Anterior cingulate cortex (tissue), 58 donors: Measurements from ENCODE around the gene BMPR2.

Experiments
- DNase-seq, 58 donors: peaks; one replicate each; lab custom pipeline; 2025; lab: John Stamatoyannopoulos, UW

BMPR2 gene

DNA sequence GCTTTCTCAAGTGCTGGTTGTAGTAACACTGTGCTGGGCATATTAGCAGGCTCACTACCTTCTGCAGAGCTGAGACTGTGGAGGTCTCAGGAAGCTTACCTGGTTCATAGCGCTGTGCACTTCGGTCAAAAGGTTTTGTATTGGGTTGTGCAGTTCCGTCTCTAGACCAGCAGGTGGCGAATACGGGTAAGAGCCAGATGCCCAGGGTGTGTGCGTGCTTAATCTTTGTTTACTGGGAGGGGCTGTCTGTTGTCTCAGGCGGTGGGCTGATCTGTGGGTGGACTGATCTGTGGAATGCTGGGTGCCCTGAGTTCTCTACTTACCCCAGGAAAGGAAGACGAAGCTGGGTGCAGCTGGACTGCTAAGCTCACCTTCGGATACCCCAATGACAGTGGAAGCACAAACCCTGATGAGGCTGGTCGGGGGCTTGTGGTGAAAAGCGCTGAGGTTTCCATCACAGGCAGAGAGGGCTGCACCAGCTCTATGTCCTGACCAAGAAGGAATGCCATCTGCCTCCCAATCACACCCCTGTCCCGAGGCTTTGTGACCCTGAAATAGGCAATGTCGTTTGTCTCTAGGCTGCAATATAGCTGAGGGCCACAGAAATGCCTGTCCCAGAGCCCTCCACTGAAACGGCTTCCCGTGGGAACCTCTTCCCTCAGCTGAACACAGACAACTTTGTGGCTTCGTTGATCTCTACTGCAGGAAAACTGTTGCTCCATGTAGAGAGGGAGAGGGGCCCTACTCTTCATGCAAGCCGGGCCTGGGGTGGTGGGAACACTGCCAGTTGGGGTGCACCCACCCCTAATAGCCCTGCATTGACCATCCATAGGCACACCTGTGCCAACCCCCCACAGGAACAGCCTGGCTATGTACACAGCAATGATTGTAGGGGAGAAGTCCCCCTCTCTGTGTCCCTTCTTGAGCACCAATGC, 212.8 kb downstream of the BMPR2 start:
- peak in 51 of 58 donors; percentile 1 to 53 (median 20) for DNase-seq

DNA sequence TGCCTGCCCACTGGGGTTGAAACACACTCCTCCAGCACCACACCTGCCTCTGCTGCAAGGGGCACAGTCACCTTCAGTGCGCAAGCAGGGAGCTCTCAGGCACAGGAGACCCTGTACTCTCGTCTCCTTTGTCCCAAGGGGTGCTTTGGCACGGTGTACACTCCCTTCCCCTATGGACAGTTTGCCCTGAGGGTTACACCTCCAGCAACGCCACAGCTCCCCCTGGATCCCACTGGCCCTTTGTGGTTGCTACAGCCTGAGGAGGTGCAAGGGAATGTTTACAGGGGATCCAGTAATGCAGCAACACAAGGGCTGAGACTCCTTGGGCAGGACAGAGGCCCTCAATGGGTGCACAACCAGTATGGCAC, 213.4 kb downstream of the BMPR2 start:
- no peak for DNase-seq

DNA sequence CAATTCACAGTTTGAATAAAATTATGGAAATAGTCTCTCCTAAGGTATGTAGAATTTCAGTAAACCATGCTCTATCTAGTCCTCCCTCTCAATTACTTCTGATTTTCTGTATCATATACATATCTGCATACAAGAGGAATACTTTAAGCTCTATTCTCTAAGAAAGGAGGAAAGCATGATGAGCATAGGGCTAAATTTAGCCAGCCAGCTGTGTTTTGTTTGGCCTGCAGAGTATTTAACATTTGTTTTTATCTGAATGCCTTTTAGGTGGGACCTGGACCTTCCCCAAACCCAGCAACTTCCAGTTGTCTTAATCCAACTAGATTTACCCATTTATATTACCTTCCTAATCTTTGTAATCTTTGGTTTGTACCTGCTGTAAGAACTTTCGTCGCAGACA, 216.4 kb downstream of the BMPR2 start:
- no peak for DNase-seq

DNA sequence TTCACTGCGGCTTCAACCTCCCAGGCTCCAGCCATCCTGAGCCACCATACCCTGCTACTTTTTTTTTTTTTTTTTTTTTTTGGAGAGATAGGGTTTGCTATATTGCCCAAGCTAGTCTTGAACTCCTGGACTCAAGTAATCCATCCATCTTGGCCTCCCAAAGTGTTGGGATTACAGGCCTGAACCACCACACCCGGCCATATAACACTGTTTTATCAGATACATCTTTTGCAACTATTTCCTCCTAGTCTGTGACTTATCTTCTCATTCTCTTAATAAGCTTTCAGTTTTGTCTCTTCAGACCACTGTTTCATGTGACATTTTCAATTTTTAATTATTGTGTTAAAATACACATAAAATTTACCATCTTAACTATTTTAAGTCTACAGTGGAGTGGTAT, 223.0 kb downstream of the BMPR2 start:
- no peak for DNase-seq

DNA sequence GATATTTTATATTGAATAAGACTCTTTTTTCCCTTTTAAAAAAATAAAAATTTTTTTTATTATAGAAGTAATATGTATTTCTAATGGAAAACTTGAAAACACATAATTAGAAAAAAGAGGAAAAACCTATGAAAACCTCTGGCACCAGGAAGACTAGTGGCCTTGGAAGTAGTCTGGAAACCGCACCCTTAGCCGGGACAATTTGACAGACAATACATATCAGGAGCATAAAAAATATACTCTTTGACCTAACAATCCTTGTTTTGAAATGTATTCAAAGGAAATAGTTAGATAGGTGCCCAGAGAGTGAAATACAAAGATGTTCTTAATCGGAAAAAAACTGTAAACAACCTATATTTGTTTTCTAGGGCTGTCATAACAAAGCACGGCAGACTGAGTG, 223.8 kb downstream of the BMPR2 start:
- DNase-seq: no peak

DNA sequence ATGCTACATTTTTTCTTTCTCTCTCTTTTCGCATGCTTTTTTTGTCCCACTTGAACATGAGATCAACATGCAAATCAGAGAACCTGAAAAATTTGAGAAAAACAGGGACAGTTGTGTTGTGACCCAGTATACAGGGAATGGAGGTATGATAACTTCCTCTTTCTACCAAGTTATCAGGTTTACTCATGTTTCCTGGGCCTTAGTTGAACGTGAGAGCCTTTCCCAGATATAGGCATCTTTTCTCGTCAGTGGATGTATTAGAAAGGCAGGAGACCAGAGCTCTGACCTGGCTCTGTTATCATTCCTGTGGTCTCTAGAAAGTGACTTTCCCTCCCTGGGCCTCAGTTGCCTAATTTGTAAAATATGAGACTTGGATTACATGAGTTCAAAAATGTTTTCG, 228.6 kb downstream of the BMPR2 start:
- DNase-seq: no peak

DNA sequence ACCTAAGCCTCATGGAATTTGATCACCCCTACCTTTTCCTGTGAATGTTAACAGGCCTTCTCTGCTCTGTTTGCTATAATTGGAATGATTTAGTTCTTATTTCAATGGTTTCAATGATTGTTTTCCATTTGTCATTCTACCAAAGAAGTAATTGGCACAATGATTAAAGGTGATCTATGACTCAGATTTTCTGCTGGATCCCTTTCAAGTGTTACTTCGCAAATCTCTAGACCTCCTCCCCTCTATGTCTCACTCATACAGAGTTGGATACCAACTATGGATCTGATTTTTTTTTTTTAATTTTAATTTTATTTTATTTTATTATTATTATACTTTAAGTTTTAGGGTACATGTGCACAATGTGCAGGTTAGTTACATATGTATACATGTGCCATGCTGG, 229.0 kb downstream of the BMPR2 start:
- no peak for DNase-seq

DNA sequence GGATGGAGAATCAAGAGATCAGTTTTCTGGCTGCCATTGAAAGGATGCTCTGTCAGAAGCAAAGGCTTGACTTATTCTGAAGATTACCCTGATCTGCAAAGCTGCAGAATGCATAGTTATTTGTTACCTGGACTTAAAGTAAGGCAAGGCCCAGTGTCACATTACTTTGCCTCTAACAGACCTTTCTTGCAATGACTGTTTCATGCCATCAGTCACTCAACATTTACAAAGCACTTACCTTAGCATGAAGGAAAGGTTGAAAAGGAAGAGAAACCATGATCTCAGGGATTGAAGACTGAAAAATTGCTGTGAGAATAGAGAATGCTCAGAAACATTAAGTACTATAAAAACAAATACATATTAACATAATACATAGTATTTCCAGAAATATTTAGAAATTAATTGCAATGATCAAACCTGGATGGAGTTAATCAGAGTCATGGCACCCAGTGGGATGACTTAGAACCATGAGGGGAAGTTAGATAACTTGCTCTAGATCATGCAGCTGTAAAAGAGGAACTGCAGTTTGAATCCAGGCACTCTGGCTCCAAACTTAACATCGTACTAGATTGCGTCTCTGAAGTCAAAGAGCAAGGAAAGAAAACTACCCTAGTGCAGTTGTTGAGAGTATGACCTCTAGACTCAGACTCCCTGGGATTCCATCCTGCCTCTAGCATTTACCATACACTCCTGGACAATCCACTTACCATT, 232.2 kb downstream of the BMPR2 start:
- no peak for DNase-seq

DNA sequence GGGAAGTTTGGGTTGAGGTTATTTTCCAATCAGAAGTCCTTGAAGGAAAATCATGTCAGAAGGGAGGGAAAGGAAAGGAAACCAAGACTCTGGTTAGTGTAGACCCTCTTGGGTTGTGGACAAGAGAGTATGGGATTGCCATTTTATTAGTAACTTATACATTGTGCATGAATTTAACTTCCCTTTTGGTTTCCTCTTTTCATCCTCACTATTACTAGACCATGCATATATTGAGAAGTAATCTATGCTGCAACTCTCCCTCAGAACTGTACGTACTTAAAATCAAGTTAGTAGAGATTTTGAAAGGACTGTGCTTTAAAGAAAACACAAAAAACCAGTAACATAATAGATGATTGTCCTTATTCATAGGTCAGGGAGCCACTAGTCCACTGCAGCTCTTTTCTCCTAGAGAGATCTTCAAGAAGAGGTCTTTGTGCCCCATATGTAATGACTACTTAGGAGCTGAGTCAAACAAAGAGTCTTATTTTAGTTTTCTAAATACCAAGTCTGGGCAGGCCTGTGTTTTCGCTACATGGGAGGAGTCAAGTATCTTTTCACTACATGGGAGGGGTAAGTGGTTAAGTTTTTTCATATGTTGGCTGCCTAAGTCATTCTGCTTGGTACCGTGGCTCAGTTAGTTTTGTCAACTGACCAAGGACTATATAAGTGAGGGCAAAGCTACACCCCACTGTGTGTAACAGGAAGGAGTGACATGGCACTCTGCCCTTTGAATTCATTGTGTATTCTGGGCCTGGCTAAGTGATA, 233.4 kb downstream of the BMPR2 start:
- DNase-seq: no peak

DNA sequence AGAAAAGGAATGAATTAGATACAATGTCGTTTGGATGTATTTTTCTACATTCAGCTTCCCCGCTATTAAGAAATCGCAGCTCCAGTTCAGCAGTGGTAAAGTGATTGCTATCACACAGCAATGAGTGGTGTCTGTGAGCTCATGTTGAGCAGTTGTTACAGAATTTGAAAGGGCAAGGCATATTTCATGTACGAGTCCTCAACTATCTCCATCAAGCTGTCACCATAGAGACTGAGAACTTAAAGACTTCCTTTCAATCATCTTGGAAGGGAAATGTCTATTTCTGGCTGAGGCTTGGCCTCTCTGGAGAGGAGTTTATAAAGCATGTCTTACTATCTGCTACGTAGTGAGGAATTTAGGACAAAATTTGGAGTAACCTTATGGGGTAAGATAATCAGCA, 234.3 kb downstream of the BMPR2 start:
- no peak for DNase-seq

DNA sequence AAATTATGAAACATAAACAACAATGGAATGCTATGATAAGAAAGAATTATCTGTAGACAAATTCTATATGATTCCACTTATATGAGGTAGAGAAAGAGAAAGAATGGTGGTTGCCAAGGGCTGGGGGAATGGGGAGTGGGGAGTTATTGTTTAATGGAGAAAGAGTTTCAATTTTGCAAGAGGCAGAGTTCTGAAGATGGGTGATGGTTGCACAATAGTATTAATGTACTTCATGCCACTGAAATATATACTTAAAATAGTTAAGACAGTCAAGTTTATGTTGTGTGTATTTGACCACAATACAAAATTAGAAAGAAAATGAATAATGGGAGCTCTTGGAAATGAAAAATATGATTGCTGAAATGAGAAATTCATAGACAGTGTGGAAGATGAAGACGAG, 236.0 kb downstream of the BMPR2 start:
- DNase-seq: no peak

DNA sequence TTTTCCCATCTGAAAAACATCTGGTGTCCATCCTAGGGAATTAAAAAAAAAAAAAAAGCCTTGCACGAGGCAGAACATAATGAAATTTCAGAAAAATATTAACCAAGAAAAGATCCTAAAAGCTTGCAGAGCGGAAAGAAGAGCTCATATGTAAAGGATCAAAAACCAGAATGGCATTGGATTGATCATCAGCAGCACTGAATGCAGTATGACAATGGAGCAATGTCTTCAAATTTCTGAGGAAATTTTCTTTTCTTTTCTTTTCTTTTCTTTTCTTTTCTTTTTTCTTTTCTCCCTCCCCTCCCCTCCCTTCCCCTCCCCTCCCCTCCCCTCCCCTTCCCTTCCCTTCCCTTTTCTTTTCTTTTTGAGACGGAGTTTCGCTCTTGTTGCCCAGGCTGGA, 237.4 kb downstream of the BMPR2 start:
- no peak for DNase-seq
